Measurements from ENCODE around the gene COL25A1. TPM values are rescaled to one million over a fixed set of nuclear protein-coding genes. Genes with fewer than 3 reads are reported as not detected.

The COL25A1 gene
- total RNA-seq, 2 donors from 2014 or later = 4.0 to 6.2 TPM

GRCh38 chr4:109179061-109179460 is 123.4 kb downstream of the COL25A1 start:
- Histone ChIP-seq H3K36me3 (ENCODE audit: control insufficient read depth, insufficient read depth, low read length) (no peaks in the 10 kb centered on the region), H3K27me3 (ENCODE audit: control insufficient read depth, insufficient read depth, low read length, poor library complexity, severe bottlenecking) (no peaks in the 10 kb centered on the region), H3K4me1 (ENCODE audit: control insufficient read depth, insufficient read depth, low read length) (peaks cover 3% of the 10 kb centered on the region), H3K27ac (ENCODE audit: low read depth, low read length) (no peak overlapping the region), H3K9ac (ENCODE audit: extremely low read depth, low read length, poor library complexity, severe bottlenecking) (no peak overlapping the region), H3K9me3 (ENCODE audit: control insufficient read depth, low read length) (no peaks in the 10 kb centered on the region), H3K4me3 (ENCODE audit: low read length) (no peak overlapping the region)
- no peak for DNase-seq
- TF ChIP-seq CTCF (conservative IDR thresholded peaks at IDR 0.05) = no peak
- WGBS, 2 experiments (ENCODE audit: insufficient coverage in 1 of 2, insufficient read length in 1 of 2) = 99 to 100% methylated on average over 1 to 3 of the region's 3 CpGs
- Mint-ChIP-seq H3K4me3 (no peak overlapping the region), H3K9me3 (no peaks in the 10 kb centered on the region), H3K27me3 (ENCODE audit: insufficient read depth) (no peaks in the 10 kb centered on the region), H3K27ac (no peak overlapping the region), H3K36me3 (ENCODE audit: low read depth) (no peaks in the 10 kb centered on the region), H3K4me1 (peaks cover 23% of the 10 kb centered on the region)

- H3K27me3 Mint-ChIP-seq (ENCODE audit: insufficient read depth) = no peaks in the 10 kb centered on the region
- Histone ChIP-seq H3K27me3 (ENCODE audit: control insufficient read depth, insufficient read depth, low read length, poor library complexity, severe bottlenecking) (no peaks in the 10 kb centered on the region), H3K4me1 (ENCODE audit: control insufficient read depth, insufficient read depth, low read length) (peaks cover 7% of the 10 kb centered on the region), H3K27ac (ENCODE audit: low read depth, low read length) (peak overlapping the region; percentile 36), H3K4me3 (ENCODE audit: low read length) (no peak overlapping the region), H3K9ac (ENCODE audit: extremely low read depth, low read length, poor library complexity, severe bottlenecking) (no peak overlapping the region), H3K9me3 (ENCODE audit: control insufficient read depth, low read length) (no peaks in the 10 kb centered on the region), H3K36me3 (ENCODE audit: control insufficient read depth, insufficient read depth, low read length) (no peaks in the 10 kb centered on the region)
- H3K9me3 Mint-ChIP-seq = no peaks in the 10 kb centered on the region
- no peaks in the 10 kb centered on the region for H3K36me3 Mint-ChIP-seq (ENCODE audit: low read depth)
- WGBS, 2 experiments (ENCODE audit: insufficient coverage in 1 of 2, insufficient read length in 1 of 2) = 87 to 100% methylated on average over 1 to 5 of the region's 6 CpGs
- no peak for DNase-seq
- H3K4me1 Mint-ChIP-seq = peaks cover 25% of the 10 kb centered on the region
- peak overlapping the region; percentile 11 for H3K27ac Mint-ChIP-seq
- H3K4me3 Mint-ChIP-seq = no peak overlapping the region
- no peak for TF ChIP-seq CTCF (conservative IDR thresholded peaks at IDR 0.05)
These were observed 125.2 kb downstream of the COL25A1 start for GRCh38 chr4:109177096-109177810.

GRCh38 chr4:109174224-109174953 is 128.1 kb downstream of the COL25A1 start:
- no peak overlapping the region for H3K27ac Mint-ChIP-seq
- no peaks in the 10 kb centered on the region for H3K9me3 Mint-ChIP-seq
- H3K27ac ChIP-seq (ENCODE audit: low read depth, low read length) = no peak overlapping the region
- H3K4me3 ChIP-seq (ENCODE audit: low read length) = no peak overlapping the region
- H3K4me3 Mint-ChIP-seq = no peak overlapping the region
- WGBS, 2 experiments (ENCODE audit: insufficient coverage in 1 of 2, insufficient read length in 1 of 2) = 86 to 90% methylated on average over 4 to 5 of the region's 5 CpGs
- no peaks in the 10 kb centered on the region for H3K27me3 Mint-ChIP-seq (ENCODE audit: insufficient read depth)
- H3K4me1 ChIP-seq (ENCODE audit: control insufficient read depth, insufficient read depth, low read length) = peaks cover 7% of the 10 kb centered on the region
- DNase-seq = no peak
- no peaks in the 10 kb centered on the region for H3K9me3 ChIP-seq (ENCODE audit: control insufficient read depth, low read length)
- peaks cover 25% of the 10 kb centered on the region for H3K4me1 Mint-ChIP-seq
- no peaks in the 10 kb centered on the region for H3K36me3 Mint-ChIP-seq (ENCODE audit: low read depth)
- no peak overlapping the region for H3K9ac ChIP-seq (ENCODE audit: extremely low read depth, low read length, poor library complexity, severe bottlenecking)
- H3K36me3 ChIP-seq (ENCODE audit: control insufficient read depth, insufficient read depth, low read length) = no peaks in the 10 kb centered on the region
- peak; percentile 18 for TF ChIP-seq CTCF (conservative IDR thresholded peaks at IDR 0.05)
- H3K27me3 ChIP-seq (ENCODE audit: control insufficient read depth, insufficient read depth, low read length, poor library complexity, severe bottlenecking) = no peaks in the 10 kb centered on the region

All from endodermal cell (in vitro differentiated cells).